Brain microvascular endothelial cell (primary cell): ENCODE data around the gene PLD1.

Experiments
- DNase-seq: peaks from one replicate; pipeline ENCODE4 v3.0.0-alpha.2; 2020
- H3K27ac ChIP-seq: fragments of 250-450 bp; sonication (Bioruptor Pico); 2 replicates; pipeline ENCODE4 v1.5.1; 2020; ENCODE audit warnings: mild to moderate bottlenecking, moderate library complexity
- H3K27me3 ChIP-seq: fragments of 250-450 bp; sonication (Bioruptor Pico); replicated peaks from 2 replicates; pipeline ENCODE4 v1.5.1; 2020; ENCODE audit warnings: mild to moderate bottlenecking
- H3K36me3 ChIP-seq: fragments of 250-450 bp; sonication (Bioruptor Pico); replicated peaks from 2 replicates; pipeline ENCODE4 v1.5.1; 2020; ENCODE audit warnings: mild to moderate bottlenecking
- H3K4me3 ChIP-seq: 2 replicates; pipeline ENCODE4 v1.5.1; 2011; ENCODE audit warnings: low read depth, mild to moderate bottlenecking, control low read depth, low read length, moderate library complexity
- CTCF ChIP-seq: IDR thresholded peaks from 2 replicates; pipeline ENCODE4 v1.5.1; 2011; ENCODE audit warnings: low read depth, mild to moderate bottlenecking, moderate library complexity, low read length, control low read depth, inconsistent platforms; ENCODE audit errors: missing control alignments
- in situ Hi-C: cut with HindIII; loops from 2 replicates; pipeline ENCODE4 v1.10.0; 2017; ENCODE audit warnings: low sequenced_read_pairs, low pct_ligation_motif_present

The PLD1 gene

GRCh38 chr3:171845481-171846284, 35.4 kb upstream of the PLD1 start:
- H3K36me3 ChIP-seq, result no peaks in the 10 kb centered on the region
- in situ Hi-C loops, result no loop called here
- TF ChIP-seq CTCF, result no peak
- H3K4me3 ChIP-seq, result no peak overlapping the region
- DNase-seq, result no peak
- H3K27ac ChIP-seq, result peak overlapping the region; percentile 13
- no peaks in the 10 kb centered on the region for H3K27me3 ChIP-seq

GRCh38 chr3:171844873-171845272, 34.6 kb upstream of the PLD1 start:
- DNase-seq, result no peak
- Histone ChIP-seq H3K36me3 (no peaks in the 10 kb centered on the region), H3K27ac (no peak overlapping the region), H3K4me3 (no peak overlapping the region), H3K27me3 (no peaks in the 10 kb centered on the region)
- no peak for TF ChIP-seq CTCF
- in situ Hi-C loops, result no loop called here

GRCh38 chr3:171842864-171843518, 32.7 kb upstream of the PLD1 start, which contains the start of gene TMEM212:
Gene TMEM212, plus strand, starts transcription at chr3:171843349. Its CDS starts 35 bp downstream, at chr3:171843384.
- in situ Hi-C loops, result no loop called here
- no peak within 1 kb of the TSS for H3K4me3 ChIP-seq
- no peaks in the 10 kb centered on the region for H3K27me3 ChIP-seq
- TF ChIP-seq CTCF, result no peak
- H3K27ac ChIP-seq, result peak within 1 kb of the TSS; percentile 49
- H3K36me3 ChIP-seq, result no peaks in the 10 kb centered on the region
- DNase-seq, result no peak

GRCh38 chr3:171841620-171842000, 31.3 kb upstream of the PLD1 start:
- Histone ChIP-seq H3K27me3 (no peaks in the 10 kb centered on the region), H3K36me3 (no peaks in the 10 kb centered on the region), H3K4me3 (no peak overlapping the region), H3K27ac (peak overlapping the region; percentile 24)
- in situ Hi-C loops, result no loop called here
- no peak for TF ChIP-seq CTCF
- DNase-seq, result peak; percentile 58

GRCh38 chr3:171840811-171841619, 30.7 kb upstream of the PLD1 start:
- H3K27me3 ChIP-seq, result no peaks in the 10 kb centered on the region
- H3K27ac ChIP-seq, result peak overlapping the region; percentile 24
- H3K36me3 ChIP-seq, result no peaks in the 10 kb centered on the region
- in situ Hi-C loops, result no loop called here
- H3K4me3 ChIP-seq, result no peak overlapping the region
- DNase-seq, result no peak
- no peak for TF ChIP-seq CTCF
